ENCODE results near the gene SIMC1. TPM values are rescaled to one million over a fixed set of nuclear protein-coding genes. Genes with fewer than 3 reads are reported as not detected.
"Not testable (repeated sequence)": the region's sequence is repeated elsewhere in the genome, so short reads cannot be mapped to it uniquely, and the experiment has no call there.

Gene SIMC1
- 10 to 100 TPM; 10.7 to 18.5 (median 14.4) TPM for polyA plus RNA-seq (ENCODE audit: insufficient read length in 10 of 10)
- long read RNA-seq, donor 1, partial matches to known transcripts, result 11 of 11 reads
- long read RNA-seq, donor 1, other reads (novel, unspliced or antisense), result 0 of 11 reads
- long read RNA-seq, donor 2, partial matches to known transcripts, result 0 of 1 reads
- long read RNA-seq, donor 2, other reads (novel, unspliced or antisense), result 0 of 1 reads
- long read RNA-seq, donor 3, result 0 reads
- long read RNA-seq, donor 4, partial matches to known transcripts, result 0 of 1 reads
- long read RNA-seq, donor 4, other reads (novel, unspliced or antisense), result 0 of 1 reads
- long read RNA-seq, donor 5, partial matches to known transcripts, result 5 of 5 reads
- long read RNA-seq, donor 5, other reads (novel, unspliced or antisense), result 0 of 5 reads
- long read RNA-seq, donor 6, partial matches to known transcripts, result 0 of 9 reads
- long read RNA-seq, donor 6, other reads (novel, unspliced or antisense), result 9 of 9 reads
- long read RNA-seq, donor 7, partial matches to known transcripts, result 5 of 7 reads
- long read RNA-seq, donor 7, other reads (novel, unspliced or antisense), result 0 of 7 reads
- long read RNA-seq, donor 8, result 0 reads
- long read RNA-seq, donor 9, result 0 reads

GRCh38 chr5:176237971-176238644, at the start of gene SIMC1:
TSS of gene SIMC1 (plus strand) at chr5:176238424. CDS start at chr5:176238509, 85 bp downstream.
- peak; percentile 0 to 44 (median 8) for DNase-seq

- DNase-seq, result no peak
Observed at GRCh38 chr5:176188506-176189193, 49.6 kb upstream of the SIMC1 start.

DNA sequence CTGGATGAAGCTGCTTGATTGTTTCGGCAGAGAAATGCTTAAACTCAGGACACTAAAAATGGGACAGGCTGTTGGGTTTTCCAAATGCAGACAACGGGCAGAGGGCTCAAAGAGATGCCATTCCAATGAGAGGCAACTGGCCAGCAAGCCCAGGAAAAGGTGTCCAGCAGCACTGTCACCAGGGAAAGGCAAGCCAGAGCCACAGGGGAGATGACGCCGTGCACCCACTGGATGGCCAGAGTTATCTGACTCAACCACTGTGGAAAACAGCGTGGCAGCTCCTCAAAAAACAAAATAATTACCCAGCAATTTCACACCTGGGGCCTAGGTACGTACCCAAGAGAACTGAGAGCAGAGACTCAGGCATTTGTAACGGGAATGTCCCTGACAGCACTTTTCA, 48.4 kb upstream of the SIMC1 start:
- no peak for DNase-seq

DNA sequence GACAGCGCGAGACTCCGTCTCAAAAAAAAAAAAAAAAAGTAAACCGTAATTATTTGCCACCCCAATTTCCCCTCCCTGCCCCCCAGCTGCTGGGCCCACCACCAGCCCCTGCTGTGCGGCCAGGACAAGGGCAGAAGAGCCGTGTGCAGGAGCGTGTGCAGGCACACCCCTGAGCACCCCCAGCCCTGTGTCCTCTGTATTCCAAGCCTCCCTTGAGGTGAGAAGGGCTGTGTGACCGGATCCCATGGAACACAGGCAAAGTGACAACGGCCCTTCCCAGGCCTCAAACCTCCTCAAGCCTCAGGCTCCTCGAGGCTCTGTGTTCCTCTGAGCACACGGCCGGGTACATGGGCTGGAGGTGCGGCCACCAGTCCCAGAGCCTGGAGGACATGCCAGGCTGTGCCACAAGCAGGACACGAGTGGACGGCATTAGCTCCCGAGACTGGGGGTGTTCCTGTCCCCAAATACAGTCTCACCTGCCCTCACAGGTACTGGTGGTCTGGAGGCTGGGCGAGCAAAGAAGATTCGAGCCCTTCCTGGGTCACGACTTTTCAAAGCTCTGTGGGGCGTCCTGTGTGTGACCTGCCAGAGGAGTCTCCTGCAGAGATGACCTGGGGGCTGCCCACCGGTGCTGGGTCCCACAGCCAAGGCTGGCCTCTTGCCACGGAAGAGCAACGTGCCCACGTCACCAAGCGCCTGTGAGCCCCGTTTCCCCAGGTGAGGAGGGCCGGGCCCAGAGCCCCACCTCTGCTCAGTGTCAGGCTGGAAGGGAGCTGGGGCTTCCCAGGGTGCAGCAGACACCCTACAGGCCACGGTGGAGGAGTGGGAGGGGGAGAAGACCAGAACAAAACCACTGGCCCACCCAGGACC, 47.1 kb upstream of the SIMC1 start:
- no peak for DNase-seq

DNA sequence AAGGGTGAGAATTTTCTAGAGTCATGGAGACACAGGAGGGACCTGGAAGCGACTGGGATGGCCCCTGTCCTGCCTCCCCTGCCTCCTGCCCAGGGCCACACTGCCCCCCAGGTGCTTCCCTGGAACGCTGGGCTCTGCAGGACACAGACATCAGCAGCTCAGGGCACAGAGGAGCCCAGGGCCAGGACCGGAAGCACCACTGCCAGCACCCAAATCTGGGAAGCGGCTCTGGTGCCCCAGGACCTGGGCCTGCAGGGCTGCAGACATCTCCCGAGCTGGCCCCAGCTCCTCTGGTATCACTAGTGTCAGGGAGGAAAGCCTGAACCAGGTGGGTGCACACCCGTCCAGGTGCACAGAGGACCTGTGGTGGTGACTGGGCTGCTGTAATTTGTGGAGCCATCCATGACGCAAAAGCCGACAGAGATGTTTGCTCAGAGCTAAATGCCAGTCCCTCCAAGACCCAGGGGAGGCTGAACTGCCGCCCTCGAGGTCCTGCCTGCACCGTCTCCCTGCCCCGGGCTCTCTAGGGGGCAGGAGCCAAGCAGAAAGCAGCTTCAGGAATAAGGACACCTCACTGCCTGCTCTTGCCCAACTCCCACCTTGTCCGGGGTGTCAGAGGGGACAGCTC, 46.0 kb upstream of the SIMC1 start:
- no peak for DNase-seq

DNA sequence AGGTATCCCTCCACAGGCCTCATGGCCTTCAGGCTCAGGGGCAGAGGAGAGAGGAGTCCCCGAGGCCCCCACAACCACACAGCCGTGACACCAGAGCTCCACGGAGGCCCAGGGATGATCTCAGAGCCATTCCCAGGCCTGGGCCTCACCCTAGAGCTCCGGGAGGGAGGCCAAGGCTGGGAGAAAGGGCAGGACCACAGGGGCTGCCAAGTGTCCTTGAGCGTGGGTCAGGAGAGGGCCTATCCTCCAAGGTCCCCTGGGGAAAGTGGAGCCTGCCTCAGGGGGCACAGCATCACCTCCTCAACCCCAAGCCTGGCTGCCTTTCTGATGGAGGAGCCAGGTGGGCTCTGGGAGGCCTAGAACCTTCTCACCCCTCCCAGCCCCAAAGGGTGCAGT, 45.5 kb upstream of the SIMC1 start:
- not testable (repeated sequence) for DNase-seq

GRCh38 chr5:176193636-176194035, 44.6 kb upstream of the SIMC1 start:
- not testable (repeated sequence) for DNase-seq

- not testable (repeated sequence) for DNase-seq
Observed at GRCh38 chr5:176194238-176195083, 43.8 kb upstream of the SIMC1 start.

GRCh38 chr5:176195084-176195413, 43.2 kb upstream of the SIMC1 start:
- DNase-seq, result not testable (repeated sequence)

DNA sequence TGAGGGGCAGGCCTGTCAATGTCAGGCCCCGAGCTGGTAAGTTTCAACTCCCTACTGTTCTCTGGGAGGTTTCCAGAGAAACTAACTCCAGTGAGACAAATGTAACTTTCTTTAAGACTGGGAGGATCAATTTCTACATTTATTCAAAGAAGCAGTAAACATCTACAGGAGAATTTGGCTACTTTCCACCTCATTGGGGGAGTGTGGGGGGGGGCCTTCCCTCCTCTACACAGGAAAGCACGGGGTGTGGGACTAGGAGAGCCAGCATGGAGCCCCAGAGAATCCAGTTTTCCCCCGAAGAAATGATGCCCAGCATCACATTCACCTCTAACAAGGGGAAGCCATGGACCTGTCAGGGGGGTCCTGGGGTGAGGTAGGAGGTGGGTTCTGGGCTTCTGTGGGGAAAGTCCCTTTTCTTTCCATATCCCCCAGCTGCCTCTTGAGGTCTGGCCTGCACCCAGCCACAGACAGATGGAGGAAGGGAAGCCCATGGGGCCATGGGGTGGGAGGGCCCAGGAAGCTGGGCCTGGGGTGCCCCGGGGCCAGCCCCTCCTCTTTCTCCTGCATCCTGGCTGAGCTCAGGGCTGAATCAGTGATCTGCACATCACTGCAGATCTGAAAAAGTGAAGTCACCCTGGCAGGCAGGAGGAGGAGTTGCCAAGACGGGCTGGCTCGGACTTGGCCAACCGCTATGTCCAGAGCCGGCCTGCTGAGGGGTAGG, 42.6 kb upstream of the SIMC1 start:
- DNase-seq, result not testable (repeated sequence)

- not testable (repeated sequence) for DNase-seq
Observed at GRCh38 chr5:176196781-176197180, 41.4 kb upstream of the SIMC1 start.

- DNase-seq, result not testable (repeated sequence)
Observed at GRCh38 chr5:176197234-176197858, 40.9 kb upstream of the SIMC1 start.

- not testable (repeated sequence) for DNase-seq
Observed at GRCh38 chr5:176198299-176198698, 39.9 kb upstream of the SIMC1 start.

DNA sequence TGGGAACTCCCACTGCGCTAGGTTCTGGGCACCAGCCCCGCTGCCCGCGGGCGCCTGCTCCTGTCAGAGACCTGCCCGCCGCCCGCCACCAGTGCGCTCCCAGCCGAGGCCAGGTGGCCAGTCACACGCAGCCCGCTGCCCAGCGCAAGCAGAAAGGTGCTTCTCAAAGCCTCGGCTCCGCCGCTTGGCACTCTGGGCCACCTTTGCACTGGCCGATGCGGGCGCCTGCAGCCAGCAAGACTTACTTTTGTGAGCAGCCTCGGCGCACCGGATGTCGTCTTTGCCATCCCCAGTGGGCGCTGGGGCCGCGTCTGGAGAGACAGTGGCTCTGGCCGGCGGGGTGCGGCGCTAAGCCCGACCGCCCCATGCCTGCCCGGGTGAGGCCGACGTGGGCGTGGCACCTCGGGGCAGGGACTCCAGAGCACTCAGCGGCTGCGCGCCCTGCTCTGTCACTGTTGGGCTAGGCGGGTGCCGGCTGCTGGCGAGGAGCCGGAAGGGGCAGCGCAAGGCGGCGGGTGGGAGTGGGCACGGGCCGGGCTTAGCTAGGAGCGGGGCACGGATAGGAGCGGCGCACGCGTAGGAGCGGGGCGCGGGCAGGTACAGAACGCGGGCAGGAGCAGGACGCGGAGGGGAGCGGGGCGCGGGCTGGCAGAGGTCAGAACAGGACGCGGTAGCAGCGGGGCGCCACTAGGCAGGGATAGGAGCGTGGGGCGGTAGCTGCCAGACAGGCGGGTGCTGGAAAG, 39.1 kb upstream of the SIMC1 start:
- DNase-seq, result not testable (repeated sequence)

DNA sequence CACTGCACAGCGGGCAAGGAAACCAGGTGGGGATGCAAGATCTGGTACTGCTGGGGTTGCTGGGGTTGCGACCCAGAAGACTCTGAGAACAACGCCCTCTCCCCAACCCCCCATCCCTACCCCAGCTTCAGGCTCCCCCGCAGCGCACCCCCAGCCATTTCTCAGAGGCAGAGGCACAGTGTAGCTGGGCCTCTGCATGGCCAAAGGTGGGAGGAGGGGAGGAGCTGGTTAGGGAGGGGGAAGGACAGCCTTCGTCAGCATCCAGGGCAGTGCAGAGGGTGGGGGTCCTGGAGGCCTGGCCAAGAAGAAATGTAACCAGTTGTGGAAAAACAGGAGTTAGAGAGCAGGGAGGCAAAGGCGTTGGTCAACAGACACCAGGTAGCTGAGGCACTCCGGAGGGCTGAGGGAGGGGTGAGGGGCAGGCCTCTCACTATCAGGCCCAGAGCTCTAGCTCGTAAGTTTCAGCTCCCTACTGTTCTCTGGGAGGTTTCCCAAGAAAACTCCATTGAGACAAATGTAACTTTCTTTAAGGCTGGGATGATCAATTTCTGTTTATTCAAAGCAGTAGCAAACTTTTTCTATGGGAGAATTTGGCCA, 38.3 kb upstream of the SIMC1 start:
- not testable (repeated sequence) for DNase-seq

- DNase-seq, result no peak
Observed at GRCh38 chr5:176201811-176202210, 36.4 kb upstream of the SIMC1 start.

DNA sequence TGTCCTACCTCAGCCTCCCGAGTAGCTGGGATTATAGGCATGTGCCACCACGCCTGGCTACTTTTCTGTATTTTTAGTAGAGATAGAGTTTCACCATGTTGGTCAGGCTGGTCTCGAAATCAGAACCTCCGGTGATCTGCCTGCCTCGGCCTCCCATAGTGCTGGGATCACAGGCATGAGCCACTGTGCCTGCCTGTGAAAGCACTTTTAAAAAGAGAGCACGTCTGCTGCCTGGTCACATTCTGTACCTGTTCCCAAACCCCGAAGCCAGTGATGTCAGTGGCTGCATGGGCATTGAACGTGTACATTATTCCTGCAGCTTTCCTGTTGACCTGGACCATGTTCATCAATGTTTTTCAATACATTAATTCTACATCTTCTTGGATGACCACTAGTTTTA, 35.1 kb upstream of the SIMC1 start:
- DNase-seq, result no peak

Measured in muscle of back (tissue), 13 donors.